Testis (tissue), 3 donors: ENCODE measurements around the gene AP2A2. TPM values are rescaled to one million over a fixed set of nuclear protein-coding genes. Genes with fewer than 3 reads are reported as not detected.

Experiments
- DNase-seq: peaks from one replicate; pipeline ENCODE4 v3.0.0-alpha.2; 2019
- H3K27ac ChIP-seq, 2 donors: fragments of 200-600 bp; sonication (generic); one replicate each; pipeline ENCODE4 v1.5.1; 2019
- H3K27me3 ChIP-seq: fragments of 200-600 bp; sonication (generic); one replicate; pipeline ENCODE4 v1.5.1; 2019
- H3K36me3 ChIP-seq: fragments of 200-600 bp; sonication (generic); one replicate; pipeline ENCODE4 v1.5.1; 2017; ENCODE audit warnings: low read depth; ENCODE audit errors: missing control alignments
- H3K4me1 ChIP-seq: fragments of 200-600 bp; sonication (generic); one replicate; pipeline ENCODE4 v1.5.1; 2019
- H3K4me3 ChIP-seq, 2 donors: fragments of 200-600 bp; sonication (generic); one replicate each; pipeline ENCODE4 v1.5.1; 2017 to 2019
- H3K9me3 ChIP-seq: fragments of 200-600 bp; sonication (generic); one replicate; pipeline ENCODE4 v1.5.1; 2017
- CTCF ChIP-seq, 3 experiments: fragments of 450-650 bp in 2 of 3; fragments of 200-600 bp in 1 of 3; sonication (generic) in 1 of 3; IDR thresholded peaks; one replicate each; pipeline ENCODE4 v1.5.1; 2016 to 2019; ENCODE audit warnings: antibody characterized with exemption in 3 of 3, mild to moderate bottlenecking in 2 of 3, moderate library complexity in 1 of 3
- POLR2A ChIP-seq: fragments of 450-650 bp; IDR thresholded peaks from one replicate; pipeline ENCODE4 v1.6.1; 2017; ENCODE audit warnings: antibody characterized with exemption, mild to moderate bottlenecking, moderate library complexity
- WGBS, 2 donors: methylation state at CpG; one replicate each; pipeline ENCODE4 v1.1.5; 2018; 5-methylcytosine and 5-hydroxymethylcytosine counted together
- intact Hi-C: fragments of 100-400 bp; cut with DNase I; formaldehyde crosslinking; loops from one replicate; pipeline ENCODE4 v1.15.1; 2023; ENCODE audit warnings: low total_unique reads
- polyA plus RNA-seq: library from polyadenylated mRNA; stranded (reverse); fragments of 350-450 nt; fragmentation: Illumina TruSeq; extraction: RNeasy Lipid Tissue Mini Kit (QIAGEN cat#74804); gene quantifications from one replicate; pipeline ENCODE4 v1.2.3, GENCODE V29; 2014; ENCODE audit warnings: low read depth, low replicate concordance; ENCODE audit not compliant: insufficient read depth
- total RNA-seq, 2 donors: library from RNA; depleted of rRNA; stranded (reverse); fragments of >200 nt; gene quantifications; one replicate each; pipeline ENCODE4 v1.2.3, GENCODE V29; 2016

Gene AP2A2
- total and polyA plus RNA-seq, 3 donors from 2014 or later = 82.0 to 106 (median 95.0) TPM

GRCh38 chr11:1033016-1033798 is 107.5 kb downstream of the AP2A2 start:
- DNase-seq = no peak
- 68 to 84% methylated on average over 5 to 35 of the region's 38 CpGs for WGBS, 2 donors
- no peak for TF ChIP-seq CTCF (IDR thresholded peaks at IDR 0.05)
- TF ChIP-seq POLR2A = no peak
- H3K27ac ChIP-seq = no peak overlapping the region
- intact Hi-C loops = no loop called here
- no peaks in the 10 kb centered on the region for H3K9me3 ChIP-seq
- H3K4me3 ChIP-seq = no peak overlapping the region
- no peaks in the 10 kb centered on the region for H3K36me3 ChIP-seq
- H3K27me3 ChIP-seq = no peaks in the 10 kb centered on the region
- no peaks in the 10 kb centered on the region for H3K4me1 ChIP-seq

GRCh38 chr11:1034001-1034400 is 108.3 kb downstream of the AP2A2 start:
- 63 to 72% methylated on average over 6 to 8 of the region's 8 CpGs for WGBS, 2 donors
- H3K4me1 ChIP-seq = no peaks in the 10 kb centered on the region
- TF ChIP-seq POLR2A (no peak), CTCF (IDR thresholded peaks at IDR 0.05) (no peak)

GRCh38 chr11:1034456-1035295 is 109.0 kb downstream of the AP2A2 start:
- Histone ChIP-seq H3K9me3 (no peaks in the 10 kb centered on the region), H3K36me3 (no peaks in the 10 kb centered on the region), H3K4me1 (no peaks in the 10 kb centered on the region), H3K27ac (no peak overlapping the region), H3K4me3 (no peak overlapping the region), H3K27me3 (no peaks in the 10 kb centered on the region)
- DNase-seq = no peak
- WGBS, 2 donors = 73 to 80% methylated on average over 19 to 37 of the region's 39 CpGs
- no peak for TF ChIP-seq POLR2A
- TF ChIP-seq CTCF (IDR thresholded peaks at IDR 0.05) = no peak
- intact Hi-C loops = no loop called here

More at GRCh38 chr11:1034001-1034400, 108.3 kb downstream of the AP2A2 start:
- Histone ChIP-seq H3K27me3 (no peaks in the 10 kb centered on the region), H3K36me3 (no peaks in the 10 kb centered on the region), H3K27ac (no peak overlapping the region), H3K9me3 (no peaks in the 10 kb centered on the region), H3K4me3 (no peak overlapping the region)
- DNase-seq = no peak
- intact Hi-C loops = no loop called here

GRCh38 chr11:1035577-1036283 is 110.1 kb downstream of the AP2A2 start:
- WGBS, 2 donors = 71 to 81% methylated on average over 14 to 26 of the region's 29 CpGs
- no peaks in the 10 kb centered on the region for H3K4me1 ChIP-seq
- no peak for TF ChIP-seq CTCF (IDR thresholded peaks at IDR 0.05)
- TF ChIP-seq POLR2A = no peak
- no peaks in the 10 kb centered on the region for H3K9me3 ChIP-seq
- intact Hi-C loops = no loop called here
- DNase-seq = no peak
- no peak overlapping the region for H3K4me3 ChIP-seq
- H3K27ac ChIP-seq = no peak overlapping the region
- no peaks in the 10 kb centered on the region for H3K36me3 ChIP-seq
- H3K27me3 ChIP-seq = no peaks in the 10 kb centered on the region
